Measurements from ENCODE around the gene SCN11A.

The SCN11A gene

DNA sequence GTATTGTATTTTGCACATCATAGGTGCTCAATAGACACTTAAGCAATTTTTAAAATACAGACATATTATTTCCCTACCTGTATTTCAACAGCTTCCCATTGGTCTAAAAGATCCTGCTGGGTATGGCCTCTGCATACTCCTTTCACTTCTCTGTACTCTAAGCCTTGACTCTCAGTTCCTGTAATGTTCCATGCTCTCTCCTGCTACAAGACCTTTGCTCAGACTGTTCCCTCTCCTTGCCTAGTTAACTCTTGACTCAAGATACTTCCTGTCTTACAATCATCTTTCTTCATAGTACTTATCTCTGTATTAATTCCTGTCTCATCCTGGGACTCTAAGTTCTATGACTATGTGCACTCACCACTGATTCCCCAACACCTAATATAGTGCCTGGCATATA, 1.7 kb downstream of the SCN11A start:
- H3K4me3 Mint-ChIP-seq, result peak overlapping the region in 1 of 3 experiments; percentile 5
- no peaks in the 10 kb centered on the region for H3K27me3 Mint-ChIP-seq (ENCODE audit: low read depth)
- H3K36me3 Mint-ChIP-seq (ENCODE audit: low read depth), result no peaks in the 10 kb centered on the region
- TF ChIP-seq, protein P1, sequence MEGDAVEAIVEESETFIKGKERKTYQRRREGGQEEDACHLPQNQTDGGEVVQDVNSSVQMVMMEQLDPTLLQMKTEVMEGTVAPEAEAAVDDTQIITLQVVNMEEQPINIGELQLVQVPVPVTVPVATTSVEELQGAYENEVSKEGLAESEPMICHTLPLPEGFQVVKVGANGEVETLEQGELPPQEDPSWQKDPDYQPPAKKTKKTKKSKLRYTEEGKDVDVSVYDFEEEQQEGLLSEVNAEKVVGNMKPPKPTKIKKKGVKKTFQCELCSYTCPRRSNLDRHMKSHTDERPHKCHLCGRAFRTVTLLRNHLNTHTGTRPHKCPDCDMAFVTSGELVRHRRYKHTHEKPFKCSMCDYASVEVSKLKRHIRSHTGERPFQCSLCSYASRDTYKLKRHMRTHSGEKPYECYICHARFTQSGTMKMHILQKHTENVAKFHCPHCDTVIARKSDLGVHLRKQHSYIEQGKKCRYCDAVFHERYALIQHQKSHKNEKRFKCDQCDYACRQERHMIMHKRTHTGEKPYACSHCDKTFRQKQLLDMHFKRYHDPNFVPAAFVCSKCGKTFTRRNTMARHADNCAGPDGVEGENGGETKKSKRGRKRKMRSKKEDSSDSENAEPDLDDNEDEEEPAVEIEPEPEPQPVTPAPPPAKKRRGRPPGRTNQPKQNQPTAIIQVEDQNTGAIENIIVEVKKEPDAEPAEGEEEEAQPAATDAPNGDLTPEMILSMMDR (IDR thresholded peaks at IDR 0.05; ENCODE audit: unreplicated experiment in 3 of 3), result no peak
- no peaks in the 10 kb centered on the region for H3K9me3 Mint-ChIP-seq
- no peak overlapping the region for H3K27ac Mint-ChIP-seq
- peaks cover 18% of the 10 kb centered on the region for H3K4me1 Mint-ChIP-seq

DNA sequence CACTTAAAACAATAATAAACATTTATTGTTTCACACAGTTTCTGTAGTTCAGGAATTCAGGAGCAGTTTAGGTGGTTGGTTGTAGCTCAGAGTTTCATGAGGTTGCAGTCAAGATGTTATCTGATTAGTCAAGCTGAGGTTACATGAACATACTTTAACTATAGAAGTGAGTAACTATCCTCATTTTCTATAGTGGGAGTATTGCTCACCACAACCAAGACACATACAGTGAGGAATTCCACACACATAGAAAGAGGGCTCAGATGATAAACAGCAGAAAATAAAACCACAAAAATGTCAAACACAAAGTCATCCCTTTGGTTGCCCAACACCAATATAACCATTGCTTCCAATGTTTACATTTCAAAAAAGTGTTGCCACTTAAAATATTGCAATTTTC, 13.6 kb downstream of the SCN11A start:
- peaks cover 18% of the 10 kb centered on the region for H3K9me3 Mint-ChIP-seq
- TF ChIP-seq, protein P1 (IDR thresholded peaks at IDR 0.05; ENCODE audit: unreplicated experiment in 3 of 3), result no peak
- no peak overlapping the region for H3K4me3 Mint-ChIP-seq
- no peak overlapping the region for H3K27ac Mint-ChIP-seq
- no peaks in the 10 kb centered on the region for H3K4me1 Mint-ChIP-seq
- no peaks in the 10 kb centered on the region for H3K36me3 Mint-ChIP-seq (ENCODE audit: low read depth)
- H3K27me3 Mint-ChIP-seq (ENCODE audit: low read depth), result no peaks in the 10 kb centered on the region

DNA sequence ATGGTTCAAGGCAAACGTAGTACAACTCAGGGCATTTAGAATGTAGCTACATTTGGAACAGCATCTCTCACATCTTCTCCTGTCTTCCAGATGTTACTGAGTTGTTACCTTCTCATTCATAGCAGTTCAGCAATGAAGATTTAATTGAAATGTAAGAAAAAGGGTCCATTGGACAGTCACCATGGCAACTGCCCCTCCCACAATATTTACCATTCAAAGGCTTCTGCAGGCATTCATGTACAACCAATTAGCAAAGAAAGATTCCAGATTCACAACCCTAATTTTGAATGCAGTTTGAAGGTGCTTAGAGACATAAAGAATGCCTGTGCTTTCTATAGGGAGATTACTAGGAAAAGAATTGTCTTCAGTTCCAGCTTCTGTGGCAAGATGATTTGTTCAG, 22.2 kb downstream of the SCN11A start:
- no peaks in the 10 kb centered on the region for H3K27me3 Mint-ChIP-seq (ENCODE audit: low read depth)
- H3K4me1 Mint-ChIP-seq, result no peaks in the 10 kb centered on the region
- TF ChIP-seq, protein P1 (IDR thresholded peaks at IDR 0.05; ENCODE audit: unreplicated experiment in 3 of 3), result no peak
- no peak overlapping the region for H3K27ac Mint-ChIP-seq
- peaks cover 4% of the 10 kb centered on the region for H3K9me3 Mint-ChIP-seq
- no peaks in the 10 kb centered on the region for H3K36me3 Mint-ChIP-seq (ENCODE audit: low read depth)
- no peak overlapping the region for H3K4me3 Mint-ChIP-seq

DNA sequence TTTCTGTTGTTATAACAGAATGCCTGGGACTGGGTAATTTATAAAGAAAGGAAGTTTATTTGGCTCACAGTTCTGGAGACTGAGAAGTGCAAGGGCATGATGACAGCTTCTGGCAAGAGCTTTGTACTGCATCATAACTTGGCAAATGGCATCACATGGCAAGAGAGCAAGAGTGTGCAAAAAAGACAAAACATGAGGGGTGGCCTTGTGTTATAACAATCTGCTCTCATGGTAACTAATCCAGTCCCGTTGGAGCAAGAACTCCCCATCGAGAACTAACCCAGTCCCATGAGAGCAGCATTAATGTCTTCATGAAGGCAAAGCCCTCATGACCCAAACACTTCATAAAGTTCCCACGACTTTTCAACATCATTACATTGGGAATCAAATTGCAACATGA, 23.2 kb downstream of the SCN11A start:
- no peaks in the 10 kb centered on the region for H3K9me3 Mint-ChIP-seq
- H3K36me3 Mint-ChIP-seq (ENCODE audit: low read depth), result no peaks in the 10 kb centered on the region
- no peaks in the 10 kb centered on the region for H3K27me3 Mint-ChIP-seq (ENCODE audit: low read depth)
- no peaks in the 10 kb centered on the region for H3K4me1 Mint-ChIP-seq
- H3K27ac Mint-ChIP-seq, result no peak overlapping the region
- H3K4me3 Mint-ChIP-seq, result no peak overlapping the region
- TF ChIP-seq, protein P1 (IDR thresholded peaks at IDR 0.05; ENCODE audit: unreplicated experiment in 3 of 3), result no peak

DNA sequence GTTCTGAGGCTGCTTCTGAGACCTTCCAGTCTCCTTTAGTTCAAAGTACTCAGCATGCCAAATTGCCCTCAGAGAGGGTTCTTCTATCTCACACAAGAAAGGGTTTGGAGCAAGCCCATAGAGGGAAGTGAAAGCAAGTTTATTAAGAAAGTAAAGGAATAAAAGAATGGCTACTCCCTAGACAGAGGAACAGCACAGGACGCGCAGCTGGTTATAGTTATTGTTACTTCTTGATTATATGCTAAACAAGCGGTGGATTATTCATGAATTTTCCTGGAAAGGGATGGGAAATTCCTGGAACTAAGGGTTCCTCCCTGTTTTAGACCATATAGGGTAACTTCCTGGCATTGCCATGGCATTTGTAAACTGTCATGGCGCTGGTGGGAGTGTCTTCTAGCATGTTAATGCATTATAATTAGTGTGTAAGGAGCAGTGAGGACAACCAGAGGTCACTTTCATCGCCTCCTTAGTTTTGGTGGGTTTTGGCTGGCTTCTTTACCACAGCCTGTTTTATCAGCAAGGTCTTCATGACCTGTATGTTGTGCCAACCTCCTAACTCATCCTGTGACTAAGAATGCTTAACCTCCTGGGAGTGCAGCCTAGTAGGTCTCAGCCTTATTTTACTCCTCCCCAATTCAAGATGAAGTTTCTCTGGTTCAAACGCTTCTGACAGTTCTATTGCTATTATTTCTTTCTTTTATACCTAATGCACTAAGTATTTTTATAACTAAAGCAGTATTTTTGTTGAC, 26.3 kb downstream of the SCN11A start:
- no peak overlapping the region for H3K4me3 Mint-ChIP-seq
- TF ChIP-seq, protein P1 (IDR thresholded peaks at IDR 0.05; ENCODE audit: unreplicated experiment in 3 of 3), result no peak
- no peaks in the 10 kb centered on the region for H3K9me3 Mint-ChIP-seq
- H3K4me1 Mint-ChIP-seq, result no peaks in the 10 kb centered on the region
- H3K36me3 Mint-ChIP-seq (ENCODE audit: low read depth), result no peaks in the 10 kb centered on the region
- H3K27me3 Mint-ChIP-seq (ENCODE audit: low read depth), result no peaks in the 10 kb centered on the region
- H3K27ac Mint-ChIP-seq, result no peak overlapping the region

DNA sequence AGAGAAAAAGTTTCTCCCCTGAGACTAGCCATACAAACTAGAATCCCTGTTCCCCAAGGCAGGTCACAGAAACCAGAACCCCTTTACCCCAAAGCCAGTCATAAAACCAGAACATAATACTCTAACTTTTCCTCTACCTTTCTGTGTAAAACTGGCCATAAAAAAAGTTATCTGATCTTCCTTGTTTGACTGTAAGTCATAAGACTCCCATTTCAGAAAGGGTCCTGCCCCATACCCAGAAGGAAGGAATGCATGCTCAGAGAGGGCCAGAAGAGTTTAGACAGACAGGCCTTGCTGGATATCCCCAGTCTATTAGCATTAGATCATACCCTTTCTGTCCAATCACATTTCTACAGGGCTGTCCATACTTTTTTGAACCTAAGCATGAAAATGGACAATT, 27.2 kb downstream of the SCN11A start:
- Mint-ChIP-seq H3K9me3 (no peaks in the 10 kb centered on the region), H3K36me3 (ENCODE audit: low read depth) (no peaks in the 10 kb centered on the region), H3K4me1 (no peaks in the 10 kb centered on the region), H3K27me3 (ENCODE audit: low read depth) (no peaks in the 10 kb centered on the region), H3K27ac (no peak overlapping the region), H3K4me3 (no peak overlapping the region)
- TF ChIP-seq, protein P1 (IDR thresholded peaks at IDR 0.05; ENCODE audit: unreplicated experiment in 3 of 3), result no peak
